ENCODE data around the gene EFEMP1.

DNA sequence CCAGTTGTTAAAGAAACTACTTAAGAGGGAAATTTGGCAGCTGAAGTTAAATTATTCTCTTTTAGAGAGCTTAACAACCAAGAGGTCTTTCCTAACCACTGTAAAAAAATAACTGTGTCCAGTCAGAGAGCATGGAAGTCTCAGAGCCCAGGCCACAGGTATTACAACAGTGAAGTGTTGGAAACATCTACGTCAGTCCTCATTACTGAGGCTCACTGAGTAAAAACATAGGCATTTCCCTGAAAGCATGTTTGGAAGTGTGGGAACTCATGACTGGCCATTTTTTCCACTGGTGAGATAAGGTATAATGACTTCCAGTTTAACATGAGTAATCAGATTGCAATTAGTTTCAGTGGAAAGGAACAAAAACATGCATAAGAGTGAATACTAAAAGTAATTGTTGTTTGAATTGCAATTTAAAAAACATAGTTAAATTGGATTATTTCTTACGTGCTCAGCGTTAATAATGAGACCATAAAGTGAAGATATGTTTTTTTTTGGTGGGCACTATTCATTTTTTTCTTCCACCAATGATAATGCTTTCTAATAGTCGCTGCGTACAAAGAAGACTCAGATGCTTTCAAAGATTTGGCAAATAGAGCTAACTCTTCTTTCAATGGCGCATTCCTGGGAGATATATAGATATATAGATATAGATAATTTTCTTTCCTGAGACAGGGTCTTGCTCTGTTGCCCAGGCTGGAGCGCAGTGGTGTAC is 60.8 kb downstream of the EFEMP1 start:
- TF ChIP-seq CTCF (IDR thresholded peaks at IDR 0.05): no peak
- TF ChIP-seq POLR2A (IDR thresholded peaks at IDR 0.05): no peak

Measured in heart left ventricle (tissue), 13 donors.